Naive thymus-derived CD4-positive, alpha-beta T cell (primary cell): ENCODE measurements around the gene KDM5B. TPM values are rescaled to one million over a fixed set of nuclear protein-coding genes. Genes with fewer than 3 reads are reported as not detected.

Source experiments
- ATAC-seq: fragments of 150-1000 bp; cut with Tn5 transposase; 2 replicates; pipeline ENCODE4 v1.10.0; 2021; ENCODE audit warnings: mild to moderate bottlenecking, moderate library complexity
- CTCF ChIA-PET: fragments of 350-600 bp; sonication (Branson Sonifier 250); formaldehyde crosslinking; loops from one replicate; lab custom pipeline; 2021; ENCODE audit warnings: antibody characterized with exemption; lab: Charles Lee
- POLR2A ChIA-PET: fragments of 350-600 bp; sonication (Branson Sonifier 250); formaldehyde crosslinking; loops from one replicate; lab custom pipeline; 2021; ENCODE audit warnings: antibody characterized with exemption, inconsistent platforms; lab: Charles Lee
- DNase-seq, 9 donors: peaks; one replicate each; pipeline versions ENCODE4 v3.0.0 to v3.0.0-alpha.2; 2020 to 2022; ENCODE audit warnings: mixed read lengths in 1 of 9
- H3K27ac ChIP-seq: one replicate; pipeline ENCODE4 v1.7.0; 2013; ENCODE audit warnings: mild to moderate bottlenecking, low read depth, low read length, moderate library complexity
- H3K27me3 ChIP-seq, 2 donors: one replicate each; pipeline ENCODE4 v1.7.0; 2013; ENCODE audit warnings: low read length in 2 of 2, mild to moderate bottlenecking in 2 of 2, moderate library complexity in 2 of 2; ENCODE audit not compliant: control insufficient read depth in 2 of 2, insufficient read depth in 2 of 2
- H3K36me3 ChIP-seq, 3 experiments: 1 replicate in 2 of 3; 2 replicates in 1 of 3; pipeline ENCODE4 v1.7.0; 2013; ENCODE audit warnings: low read length in 3 of 3, mild to moderate bottlenecking in 3 of 3, moderate library complexity in 1 of 3; ENCODE audit not compliant: insufficient read depth in 3 of 3, control insufficient read depth in 2 of 3
- H3K4me1 ChIP-seq, 2 donors: one replicate each; pipeline ENCODE4 v1.7.0; 2013; ENCODE audit warnings: low read length in 2 of 2, mild to moderate bottlenecking in 2 of 2, moderate library complexity in 1 of 2; ENCODE audit not compliant: control insufficient read depth in 2 of 2, insufficient read depth in 2 of 2
- H3K4me3 ChIP-seq: 2 replicates; pipeline ENCODE4 v1.7.0; 2013; ENCODE audit warnings: mild to moderate bottlenecking, low read length
- H3K9me3 ChIP-seq, 3 experiments: 1 replicate in 2 of 3; 2 replicates in 1 of 3; pipeline ENCODE4 v1.7.0; 2013; ENCODE audit warnings: low read length in 3 of 3; ENCODE audit not compliant: control insufficient read depth in 2 of 3
- H3K27ac Mint-ChIP-seq, 9 donors: one replicate each; pipeline ENCODE4 v1.8.0; 2020 to 2022; ENCODE audit warnings: mixed read lengths in 9 of 9, mild to moderate bottlenecking in 8 of 9, moderate library complexity in 5 of 9, inconsistent platforms in 2 of 9
- H3K27me3 Mint-ChIP-seq, 5 donors: one replicate each; pipeline ENCODE4 v1.8.0; 2021 to 2022; ENCODE audit warnings: mixed read lengths in 5 of 5, mild to moderate bottlenecking in 1 of 5
- H3K36me3 Mint-ChIP-seq, 5 donors: one replicate each; pipeline ENCODE4 v1.8.0; 2020 to 2022; ENCODE audit warnings: mixed read lengths in 5 of 5, mild to moderate bottlenecking in 3 of 5, inconsistent platforms in 1 of 5
- H3K4me1 Mint-ChIP-seq, 7 donors: one replicate each; pipeline ENCODE4 v1.8.0; 2020 to 2022; ENCODE audit warnings: mixed read lengths in 7 of 7, mild to moderate bottlenecking in 3 of 7, inconsistent platforms in 1 of 7
- H3K4me3 Mint-ChIP-seq, 10 donors: one replicate each; pipeline ENCODE4 v1.8.0; 2020 to 2022; ENCODE audit warnings: mild to moderate bottlenecking in 10 of 10, mixed read lengths in 10 of 10, moderate library complexity in 6 of 10, inconsistent platforms in 2 of 10
- H3K9me3 Mint-ChIP-seq, 11 donors: one replicate each; pipeline ENCODE4 v1.8.0; 2020 to 2022; ENCODE audit warnings: mixed read lengths in 11 of 11, mild to moderate bottlenecking in 4 of 11, inconsistent platforms in 1 of 11, moderate library complexity in 1 of 11
- intact Hi-C, 2 donors: fragments of 100-400 bp; cut with micrococcal nuclease; formaldehyde crosslinking; loops; one replicate each; pipeline ENCODE4 v1.15.1; 2023
- polyA plus RNA-seq, 2 donors: library from polyadenylated mRNA; unstranded; fragments of 300-500 nt; fragmentation: Illumina TruSeq; gene quantifications; one replicate each; pipeline ENCODE4 v1.2.3, GENCODE V29; 2021
- total RNA-seq, 6 experiments: library from RNA in 5 of 6; stranded (reverse) in 5 of 6; gene quantifications; 1 replicate in 5 of 6; 2 replicates in 1 of 6; pipeline ENCODE4 v1.2.3 and lab custom pipeline; 2021 to 2026

KDM5B gene
- total and polyA plus RNA-seq, 7 experiments from 2014 or later = 16.1 to 105 (median 59.2) TPM

DNA sequence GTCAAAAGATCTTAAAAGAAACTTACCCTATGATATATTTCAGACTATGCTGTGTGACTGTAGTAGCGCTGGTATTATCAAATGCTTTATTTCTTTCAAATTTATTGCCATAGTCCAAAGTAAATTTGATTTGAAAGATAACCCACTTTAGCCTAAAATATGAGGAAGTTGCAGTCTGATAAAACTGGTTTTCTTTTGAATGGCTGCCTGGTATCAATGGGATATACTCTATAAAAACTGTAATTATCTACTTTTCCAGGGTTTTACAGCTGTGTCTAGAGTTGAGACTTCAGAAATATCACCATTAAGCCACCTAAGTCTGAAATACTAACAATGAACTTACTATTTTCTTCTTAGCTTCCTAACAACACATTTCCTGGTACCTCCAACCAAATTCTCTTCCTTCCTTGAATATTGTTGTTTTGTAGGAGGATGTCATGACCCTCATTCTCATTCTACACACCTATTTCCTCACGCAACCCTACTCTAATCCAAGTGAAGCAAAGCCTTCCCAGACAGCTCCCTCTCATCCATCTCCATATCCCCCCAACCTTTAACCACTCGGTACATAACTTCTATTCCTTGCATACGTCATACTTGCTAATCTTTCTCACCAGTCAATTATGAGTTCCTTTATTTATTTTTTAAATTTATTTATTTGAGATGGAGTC, 17.0 kb downstream of the KDM5B start:
- ChIA-PET POLR2A (no interaction called here), CTCF (interaction anchor here (0.7 kb wide), 1 partner anchor 179 kb away, joined by 3 read pairs; no protein-coding TSS in a partner anchor)
- intact Hi-C loops = no loop called here
- no peaks in the 10 kb centered on the region for H3K27me3 ChIP-seq
- peaks cover 0 to 9% (median 0%) of the 10 kb centered on the region in 5 donors for H3K36me3 Mint-ChIP-seq
- no peak overlapping the region for H3K4me3 Mint-ChIP-seq
- H3K4me1 ChIP-seq = peaks cover 0 to 6% of the 10 kb centered on the region in 2 donors
- H3K4me3 ChIP-seq = no peak overlapping the region
- peaks cover 19 to 51% (median 36%) of the 10 kb centered on the region in 7 donors for H3K4me1 Mint-ChIP-seq
- H3K36me3 ChIP-seq = no peaks in the 10 kb centered on the region
- no peak for ATAC-seq
- no peak overlapping the region for H3K27ac ChIP-seq
- H3K27ac Mint-ChIP-seq = peak overlapping the region in 1 of 9 donors; percentile 6
- H3K9me3 ChIP-seq = no peaks in the 10 kb centered on the region
- DNase-seq = no peak
- H3K27me3 Mint-ChIP-seq = no peaks in the 10 kb centered on the region
- H3K9me3 Mint-ChIP-seq = peaks cover 0 to 2% (median 0%) of the 10 kb centered on the region in 11 donors

DNA sequence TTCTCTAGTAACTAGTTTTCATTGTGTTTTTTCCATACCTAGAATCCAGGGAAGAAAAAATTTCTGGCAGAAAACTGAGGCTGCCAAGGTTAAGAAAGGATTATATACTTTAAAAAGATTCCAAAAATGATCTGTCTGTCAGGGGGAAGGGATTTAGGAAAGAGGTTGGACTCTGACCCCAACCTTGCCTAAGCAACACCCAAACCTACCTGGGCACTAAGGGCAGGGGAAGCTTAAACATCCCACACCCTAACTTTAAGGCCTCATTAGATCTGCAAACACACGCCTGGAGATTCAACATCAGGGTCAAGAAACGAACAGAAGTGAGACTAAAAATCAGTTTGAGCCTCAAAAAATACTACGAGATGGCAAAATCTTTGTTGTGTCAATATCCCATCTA, 19.4 kb downstream of the KDM5B start:
- no peak overlapping the region for H3K4me3 Mint-ChIP-seq
- no peaks in the 10 kb centered on the region for H3K27me3 Mint-ChIP-seq
- no peak overlapping the region for H3K27ac ChIP-seq
- POLR2A ChIA-PET = no interaction called here
- no peaks in the 10 kb centered on the region for H3K27me3 ChIP-seq
- H3K4me1 ChIP-seq = no peaks in the 10 kb centered on the region
- no peak for DNase-seq
- intact Hi-C loops = no loop called here
- no peaks in the 10 kb centered on the region for H3K9me3 ChIP-seq
- H3K27ac Mint-ChIP-seq = peak overlapping the region in 2 of 9 donors; percentile 41 to 88
- ATAC-seq = no peak
- peaks cover 0 to 2% (median 0%) of the 10 kb centered on the region in 11 donors for H3K9me3 Mint-ChIP-seq
- no peak overlapping the region for H3K4me3 ChIP-seq
- CTCF ChIA-PET = no interaction called here
- H3K36me3 ChIP-seq = no peaks in the 10 kb centered on the region
- peaks cover 14 to 54% (median 40%) of the 10 kb centered on the region in 7 donors for H3K4me1 Mint-ChIP-seq
- H3K36me3 Mint-ChIP-seq = peaks cover 0 to 9% (median 3%) of the 10 kb centered on the region in 5 donors

DNA sequence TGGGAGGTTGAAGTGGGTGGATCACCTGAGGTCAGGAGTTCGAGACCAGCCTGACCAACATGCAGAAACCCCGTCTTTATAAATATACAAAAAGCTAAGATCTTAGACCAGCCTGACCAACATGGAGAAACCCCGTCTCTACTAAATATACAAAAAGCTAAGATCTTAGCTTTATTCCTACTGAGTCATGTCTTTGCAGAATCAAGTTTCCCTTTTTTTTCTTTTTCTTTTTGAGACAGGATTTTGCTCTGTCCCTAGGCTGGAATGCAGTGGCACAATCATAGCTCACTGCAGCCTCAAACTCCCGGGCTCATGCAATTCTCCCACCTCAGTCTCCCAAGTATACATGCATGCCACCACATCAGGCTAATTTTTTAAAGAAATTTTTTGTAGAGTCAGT, 21.4 kb downstream of the KDM5B start:
- Mint-ChIP-seq H3K27me3 (no peaks in the 10 kb centered on the region), H3K27ac (peak overlapping the region in 2 of 9 donors; percentile 17 to 38), H3K9me3 (peaks cover 0 to 2% (median 0%) of the 10 kb centered on the region in 11 donors), H3K36me3 (peaks cover 0 to 9% (median 3%) of the 10 kb centered on the region in 5 donors), H3K4me3 (no peak overlapping the region), H3K4me1 (peaks cover 12 to 54% (median 36%) of the 10 kb centered on the region in 7 donors)
- intact Hi-C loops = no loop called here
- ChIA-PET CTCF (no interaction called here), POLR2A (no interaction called here)
- Histone ChIP-seq H3K36me3 (no peaks in the 10 kb centered on the region), H3K4me3 (no peak overlapping the region), H3K27ac (no peak overlapping the region), H3K27me3 (no peaks in the 10 kb centered on the region), H3K9me3 (no peaks in the 10 kb centered on the region), H3K4me1 (no peaks in the 10 kb centered on the region)
- ATAC-seq (no peak), DNase-seq (no peak)

DNA sequence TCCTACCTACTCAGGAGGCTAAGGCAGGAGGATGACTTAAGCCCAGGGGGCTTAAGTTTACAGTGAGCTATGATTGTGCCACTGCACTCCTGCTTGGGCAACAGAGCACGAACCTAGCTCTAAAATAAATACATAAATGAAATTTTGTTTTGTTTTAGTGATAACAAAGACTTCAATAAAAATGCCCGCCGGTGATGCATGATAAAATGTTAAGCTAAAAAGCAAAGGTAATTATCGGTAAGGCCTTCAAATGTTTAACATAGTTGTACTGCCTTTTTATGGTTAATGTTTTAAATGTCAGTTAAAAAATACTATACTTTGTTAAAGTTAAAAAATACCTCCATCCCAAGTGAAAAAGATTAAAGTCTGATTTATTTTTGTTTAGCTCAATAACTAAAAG, 27.0 kb downstream of the KDM5B start:
- intact Hi-C loops = loop anchor here in 1 of 2 donors (2.0 kb wide), 1 partner anchor 26 kb away; no protein-coding TSS in a partner anchor
- CTCF ChIA-PET = interaction anchor here (0.7 kb wide), 1 partner anchor 1036 kb away, joined by 5 read pairs; no protein-coding TSS in a partner anchor
- no peaks in the 10 kb centered on the region for H3K9me3 Mint-ChIP-seq
- H3K36me3 ChIP-seq = no peaks in the 10 kb centered on the region
- DNase-seq (no peak), ATAC-seq (no peak)
- H3K27ac Mint-ChIP-seq = peak overlapping the region in 1 of 9 donors; percentile 62
- POLR2A ChIA-PET = interaction anchor here (0.6 to 0.7 kb wide), 2 partner anchors 32 to 107 kb away, joined by 3 to 4 read pairs; no protein-coding TSS in a partner anchor
- H3K27me3 Mint-ChIP-seq = no peaks in the 10 kb centered on the region
- H3K4me3 Mint-ChIP-seq = no peak overlapping the region
- peaks cover 8 to 57% (median 32%) of the 10 kb centered on the region in 7 donors for H3K4me1 Mint-ChIP-seq
- no peaks in the 10 kb centered on the region for H3K9me3 ChIP-seq
- H3K27ac ChIP-seq = no peak overlapping the region
- H3K36me3 Mint-ChIP-seq = peaks cover 0 to 9% (median 6%) of the 10 kb centered on the region in 5 donors
- H3K27me3 ChIP-seq = no peaks in the 10 kb centered on the region
- no peaks in the 10 kb centered on the region for H3K4me1 ChIP-seq
- no peak overlapping the region for H3K4me3 ChIP-seq

DNA sequence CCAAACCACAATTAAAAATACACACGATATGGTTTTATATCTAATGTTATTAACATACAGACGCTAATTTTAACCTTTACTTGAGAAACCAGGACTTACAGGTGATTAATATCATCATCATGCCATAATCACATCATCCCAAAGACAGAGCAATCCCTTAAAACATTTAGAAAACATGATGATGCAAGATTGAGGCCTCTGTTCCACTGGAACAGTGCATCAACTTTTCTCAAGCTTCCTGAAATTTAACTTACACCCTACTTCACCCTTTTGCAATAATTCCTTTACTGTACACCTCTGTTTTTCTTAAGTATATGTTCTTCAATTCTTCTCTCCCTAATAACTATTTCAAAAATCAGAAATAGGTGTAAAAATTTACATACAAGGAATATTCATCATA, 38.1 kb downstream of the KDM5B start:
- DNase-seq = no peak
- peaks cover 4 to 52% (median 8%) of the 10 kb centered on the region in 3 experiments for H3K36me3 ChIP-seq
- H3K27ac ChIP-seq = no peak overlapping the region
- POLR2A ChIA-PET = no interaction called here
- no peaks in the 10 kb centered on the region for H3K4me1 ChIP-seq
- no peak overlapping the region for H3K4me3 ChIP-seq
- no peaks in the 10 kb centered on the region for H3K9me3 ChIP-seq
- no peaks in the 10 kb centered on the region for H3K9me3 Mint-ChIP-seq
- no peaks in the 10 kb centered on the region for H3K4me1 Mint-ChIP-seq
- H3K4me3 Mint-ChIP-seq = no peak overlapping the region
- H3K27ac Mint-ChIP-seq = peak overlapping the region in 1 of 9 donors; percentile 38
- no peaks in the 10 kb centered on the region for H3K27me3 Mint-ChIP-seq
- peaks cover 0 to 50% (median 22%) of the 10 kb centered on the region in 5 donors for H3K36me3 Mint-ChIP-seq
- no peaks in the 10 kb centered on the region for H3K27me3 ChIP-seq
- no peak for ATAC-seq
- intact Hi-C loops = no loop called here
- CTCF ChIA-PET = no interaction called here

DNA sequence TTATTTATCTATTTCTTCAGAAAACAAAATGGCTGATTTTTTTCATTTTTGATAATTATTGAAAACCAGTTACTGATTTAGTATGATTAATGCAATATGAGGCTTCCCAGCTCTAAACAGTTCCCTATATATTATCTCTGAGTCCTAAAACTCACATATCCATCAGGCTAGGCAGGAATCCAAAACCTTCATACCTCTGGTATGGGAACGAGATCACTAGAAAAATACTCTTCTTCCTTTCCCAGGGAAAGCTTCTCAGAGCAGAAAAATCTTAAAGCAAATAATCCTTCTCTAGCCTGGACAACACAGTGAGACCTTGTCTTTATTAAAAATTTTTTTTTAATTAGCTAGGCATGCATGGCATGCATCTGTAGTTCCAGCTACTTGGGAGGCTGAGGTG, 42.5 kb downstream of the KDM5B start:
- Mint-ChIP-seq H3K9me3 (no peaks in the 10 kb centered on the region), H3K4me3 (no peak overlapping the region), H3K27me3 (no peaks in the 10 kb centered on the region), H3K36me3 (peaks cover 0 to 34% (median 27%) of the 10 kb centered on the region in 5 donors), H3K27ac (no peak overlapping the region), H3K4me1 (peaks cover 0 to 3% (median 0%) of the 10 kb centered on the region in 7 donors)
- ATAC-seq (no peak), DNase-seq (no peak)
- no peak overlapping the region for H3K4me3 ChIP-seq
- H3K36me3 ChIP-seq = peaks cover 0 to 40% (median 4%) of the 10 kb centered on the region in 3 experiments
- no peaks in the 10 kb centered on the region for H3K4me1 ChIP-seq
- H3K27ac ChIP-seq = no peak overlapping the region
- H3K9me3 ChIP-seq = no peaks in the 10 kb centered on the region
- intact Hi-C loops = loop anchor here in 1 of 2 donors (10.0 kb wide), 1 partner anchor 189 kb away; the partner anchor contains the start of gene ADIPOR1
- CTCF ChIA-PET = interaction anchor here (0.7 kb wide), 1 partner anchor 9 kb away, joined by 3 read pairs; no protein-coding TSS in a partner anchor
- H3K27me3 ChIP-seq = no peaks in the 10 kb centered on the region
- POLR2A ChIA-PET = no interaction called here
